ENCODE results near the gene NUB1.
A peak's percentile ranks its signal among the peaks of the same experiment; 100 is the strongest.

Gene NUB1

DNA sequence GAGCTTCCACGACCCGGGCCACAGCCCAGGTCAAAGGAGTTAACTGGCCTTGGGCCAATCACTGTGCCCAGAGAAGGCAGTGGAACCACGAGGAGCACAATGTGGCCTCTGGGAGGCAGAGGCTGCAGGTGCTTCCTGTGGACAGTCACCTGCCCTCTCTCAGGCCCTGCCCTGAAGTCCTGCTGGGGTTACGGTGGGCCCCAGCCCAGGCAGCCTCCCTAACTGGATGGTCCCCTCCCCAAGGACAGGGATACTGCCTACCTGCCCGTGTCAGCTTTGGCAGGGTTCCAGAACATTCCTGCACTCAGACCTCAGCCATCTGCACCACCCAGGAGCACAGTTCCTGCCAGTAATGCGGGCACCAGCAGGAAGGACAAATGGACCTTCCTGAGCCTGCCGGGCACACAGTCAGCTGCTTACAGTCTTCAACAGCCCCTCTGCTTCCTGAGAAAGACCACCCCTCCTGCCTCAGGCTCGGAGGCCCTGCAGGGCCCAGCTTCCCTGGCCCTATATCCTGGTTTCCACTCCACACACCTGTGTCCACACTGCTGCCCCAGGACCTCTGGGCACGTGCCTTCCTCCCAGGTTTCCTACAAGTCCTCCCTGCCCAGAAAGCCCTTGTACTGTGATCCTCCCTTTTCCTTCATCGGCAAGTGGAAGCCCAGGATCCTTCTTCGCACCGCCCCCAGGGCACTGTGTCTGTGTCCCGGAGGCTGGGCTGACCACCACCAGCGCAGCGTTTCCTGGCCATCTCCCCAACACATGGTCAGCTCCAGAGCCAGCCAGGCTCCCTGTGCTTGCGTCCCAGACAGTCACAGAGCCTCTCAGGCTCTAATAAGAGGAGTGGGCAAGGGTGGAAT is 44.9 kb downstream of the NUB1 start:
- Histone ChIP-seq H3K4me2 (ENCODE audit: insufficient read depth, low read length) (no peak overlapping the region), H3K9me3 (ENCODE audit: insufficient read depth, low read length, severe bottlenecking) (no peaks in the 10 kb centered on the region), H3K27me3 (ENCODE audit: insufficient read depth, low read length, poor library complexity) (no peaks in the 10 kb centered on the region), H3K79me2 (ENCODE audit: insufficient read depth, low read length) (no peaks in the 10 kb centered on the region), H3K4me3 (ENCODE audit: low read depth in 1 of 2, low read length in 2 of 2) (no peak overlapping the region), H4K20me1 (ENCODE audit: insufficient read depth, low read length) (no peaks in the 10 kb centered on the region), H3K36me3 (ENCODE audit: insufficient read depth, low read length) (peaks cover 8% of the 10 kb centered on the region; the same call in 1 of the 2 replicates), H2AFZ (ENCODE audit: low read depth, low read length) (no peak overlapping the region), H3K9ac (ENCODE audit: low read depth, low read length) (no peak overlapping the region), H3K4me1 (ENCODE audit: insufficient read depth, low read length) (no peaks in the 10 kb centered on the region), H3K27ac (ENCODE audit: low read length) (peak overlapping the region; percentile 14; the same call in 1 of the 2 replicates)
- TF ChIP-seq, protein P1, sequence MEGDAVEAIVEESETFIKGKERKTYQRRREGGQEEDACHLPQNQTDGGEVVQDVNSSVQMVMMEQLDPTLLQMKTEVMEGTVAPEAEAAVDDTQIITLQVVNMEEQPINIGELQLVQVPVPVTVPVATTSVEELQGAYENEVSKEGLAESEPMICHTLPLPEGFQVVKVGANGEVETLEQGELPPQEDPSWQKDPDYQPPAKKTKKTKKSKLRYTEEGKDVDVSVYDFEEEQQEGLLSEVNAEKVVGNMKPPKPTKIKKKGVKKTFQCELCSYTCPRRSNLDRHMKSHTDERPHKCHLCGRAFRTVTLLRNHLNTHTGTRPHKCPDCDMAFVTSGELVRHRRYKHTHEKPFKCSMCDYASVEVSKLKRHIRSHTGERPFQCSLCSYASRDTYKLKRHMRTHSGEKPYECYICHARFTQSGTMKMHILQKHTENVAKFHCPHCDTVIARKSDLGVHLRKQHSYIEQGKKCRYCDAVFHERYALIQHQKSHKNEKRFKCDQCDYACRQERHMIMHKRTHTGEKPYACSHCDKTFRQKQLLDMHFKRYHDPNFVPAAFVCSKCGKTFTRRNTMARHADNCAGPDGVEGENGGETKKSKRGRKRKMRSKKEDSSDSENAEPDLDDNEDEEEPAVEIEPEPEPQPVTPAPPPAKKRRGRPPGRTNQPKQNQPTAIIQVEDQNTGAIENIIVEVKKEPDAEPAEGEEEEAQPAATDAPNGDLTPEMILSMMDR (IDR thresholded peaks at IDR 0.05; ENCODE audit: borderline replicate concordance, extremely low read depth, low read length, poor library complexity, severe bottlenecking) = no peak
- no peak for TF ChIP-seq EZH2 (IDR thresholded peaks at IDR 0.05; ENCODE audit: borderline replicate concordance, low read depth, low read length, severe bottlenecking)
- ATAC-seq (ENCODE audit: insufficient read depth, low read depth) = no peak
- DNase-seq = no peak

DNA sequence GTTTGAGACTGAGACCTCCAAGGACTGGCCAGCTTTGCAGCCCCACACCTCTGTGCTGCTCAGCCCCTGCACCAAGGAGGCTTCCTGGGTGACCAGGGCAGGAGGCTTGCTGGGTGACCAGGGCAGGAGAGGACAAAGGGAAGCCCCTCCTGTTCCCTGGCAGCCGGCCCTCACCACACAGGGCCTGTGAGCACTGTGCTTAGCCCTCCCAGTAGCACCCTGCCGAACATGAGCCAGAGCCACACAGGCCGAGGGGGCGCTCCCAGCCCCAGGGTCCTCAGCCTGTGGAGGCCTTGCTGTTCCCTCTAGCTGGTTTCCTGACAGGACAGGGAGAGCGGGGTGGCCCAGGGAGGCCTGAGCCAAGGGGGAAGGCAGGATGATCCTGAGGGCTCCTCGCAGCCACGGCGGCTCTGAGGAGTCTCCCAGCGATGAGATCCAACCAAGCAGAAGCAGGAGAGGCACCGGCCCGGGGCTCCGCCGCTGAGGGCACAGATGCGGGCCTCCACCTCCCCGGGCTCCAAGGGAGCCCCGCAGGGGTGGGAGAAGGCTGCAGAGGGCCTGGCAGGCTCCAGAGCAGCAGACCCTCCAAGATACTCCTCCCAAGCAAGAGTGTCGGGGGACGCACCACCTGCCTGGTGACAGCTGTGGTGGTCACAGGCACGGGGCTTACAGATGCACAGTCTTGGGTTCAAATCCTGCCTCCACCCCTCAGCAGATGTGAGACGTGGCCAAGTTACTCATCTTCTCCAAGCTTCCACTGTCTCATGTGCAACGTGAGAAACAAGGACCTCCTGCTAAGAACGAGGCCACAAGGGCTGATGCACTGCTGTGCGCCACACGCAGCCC is 45.8 kb downstream of the NUB1 start:
- Histone ChIP-seq H3K27ac (ENCODE audit: low read length) (no peak overlapping the region), H4K20me1 (ENCODE audit: insufficient read depth, low read length) (no peaks in the 10 kb centered on the region), H2AFZ (ENCODE audit: low read depth, low read length) (no peak overlapping the region), H3K9ac (ENCODE audit: low read depth, low read length) (no peak overlapping the region), H3K4me1 (ENCODE audit: insufficient read depth, low read length) (no peaks in the 10 kb centered on the region), H3K9me3 (ENCODE audit: insufficient read depth, low read length, severe bottlenecking) (no peaks in the 10 kb centered on the region), H3K79me2 (ENCODE audit: insufficient read depth, low read length) (no peaks in the 10 kb centered on the region), H3K36me3 (ENCODE audit: insufficient read depth, low read length) (peaks cover 9% of the 10 kb centered on the region; the same call in 1 of the 2 replicates), H3K4me2 (ENCODE audit: insufficient read depth, low read length) (no peak overlapping the region), H3K27me3 (ENCODE audit: insufficient read depth, low read length, poor library complexity) (no peaks in the 10 kb centered on the region), H3K4me3 (ENCODE audit: low read depth in 1 of 2, low read length in 2 of 2) (no peak overlapping the region)
- DNase-seq (no peak), ATAC-seq (ENCODE audit: insufficient read depth, low read depth) (peak; percentile 11; the same call in 1 of the 3 replicates)
- TF ChIP-seq EZH2 (IDR thresholded peaks at IDR 0.05; ENCODE audit: borderline replicate concordance, low read depth, low read length, severe bottlenecking) = no peak
- TF ChIP-seq, protein P1 (IDR thresholded peaks at IDR 0.05; ENCODE audit: borderline replicate concordance, extremely low read depth, low read length, poor library complexity, severe bottlenecking) = no peak

DNA sequence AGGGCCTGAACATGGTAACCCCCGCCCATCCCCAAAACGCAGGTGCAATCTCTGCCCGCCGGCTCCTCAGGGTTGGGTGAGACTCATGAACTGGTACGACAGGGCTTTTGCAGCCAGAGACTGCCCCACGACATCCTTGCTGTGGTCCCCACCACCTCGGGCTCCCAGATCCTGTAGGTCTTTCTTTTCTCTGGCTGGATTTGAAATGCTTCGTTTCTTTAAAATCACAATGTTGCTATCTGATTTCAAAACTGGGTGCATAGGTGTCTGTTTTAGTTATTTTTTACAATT is 46.3 kb downstream of the NUB1 start:
- TF ChIP-seq, protein P1 (IDR thresholded peaks at IDR 0.05; ENCODE audit: borderline replicate concordance, extremely low read depth, low read length, poor library complexity, severe bottlenecking) = no peak
- TF ChIP-seq EZH2 (IDR thresholded peaks at IDR 0.05; ENCODE audit: borderline replicate concordance, low read depth, low read length, severe bottlenecking) = no peak
- Histone ChIP-seq H3K79me2 (ENCODE audit: insufficient read depth, low read length) (no peaks in the 10 kb centered on the region), H2AFZ (ENCODE audit: low read depth, low read length) (no peak overlapping the region), H4K20me1 (ENCODE audit: insufficient read depth, low read length) (no peaks in the 10 kb centered on the region), H3K9me3 (ENCODE audit: insufficient read depth, low read length, severe bottlenecking) (no peaks in the 10 kb centered on the region), H3K36me3 (ENCODE audit: insufficient read depth, low read length) (peaks cover 9% of the 10 kb centered on the region; the same call in 1 of the 2 replicates), H3K27ac (ENCODE audit: low read length) (no peak overlapping the region), H3K9ac (ENCODE audit: low read depth, low read length) (no peak overlapping the region), H3K4me2 (ENCODE audit: insufficient read depth, low read length) (no peak overlapping the region), H3K4me3 (ENCODE audit: low read depth in 1 of 2, low read length in 2 of 2) (no peak overlapping the region), H3K27me3 (ENCODE audit: insufficient read depth, low read length, poor library complexity) (no peaks in the 10 kb centered on the region), H3K4me1 (ENCODE audit: insufficient read depth, low read length) (no peaks in the 10 kb centered on the region)
- ATAC-seq (ENCODE audit: insufficient read depth, low read depth) = no peak; the same call in 2 of the 3 replicates
- DNase-seq = no peak
